ENCODE measurements around the gene OTX2. TPM values are rescaled to one million over a fixed set of nuclear protein-coding genes. Genes with fewer than 3 reads are reported as not detected.

Gene OTX2
- polyA plus RNA-seq, 3 donors = not detected

DNA sequence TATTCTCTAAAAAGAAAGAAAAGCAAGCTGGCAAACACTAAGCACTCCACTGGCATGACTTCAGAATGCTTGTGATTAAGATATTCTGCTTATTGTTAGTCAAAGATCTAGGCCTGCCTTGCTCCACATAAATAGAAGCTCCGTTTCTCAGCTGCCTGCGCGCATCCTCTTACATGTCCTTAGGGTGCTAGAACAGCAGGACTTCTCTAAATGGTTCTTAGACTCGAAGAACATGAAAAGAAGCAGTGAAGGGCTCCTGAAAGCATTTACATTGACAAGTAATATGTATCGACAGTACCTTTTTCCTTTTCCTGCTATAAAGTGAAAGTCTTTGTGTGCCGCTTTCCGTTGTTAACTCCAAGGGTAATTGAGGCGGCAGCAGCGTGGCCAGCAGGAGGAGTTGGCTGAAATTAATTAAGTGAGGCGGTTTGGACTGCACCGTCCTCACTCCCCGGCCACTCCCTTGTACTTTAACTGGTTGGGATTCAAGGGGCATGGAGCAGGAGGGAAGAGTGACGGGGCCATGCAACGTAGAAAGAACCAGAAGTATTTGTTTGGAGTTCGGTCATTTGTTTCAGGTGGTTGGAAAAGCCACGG, 34.2 kb upstream of the OTX2 start:
- Histone ChIP-seq H3K79me2 (ENCODE audit: insufficient read depth, low read length) (no peaks in the 10 kb centered on the region), H3K36me3 (replicated peaks in 1 of 2; ENCODE audit: control insufficient read depth in 1 of 2, insufficient read depth in 2 of 2, low read length in 2 of 2) (no peaks in the 10 kb centered on the region), H3K27me3 (ENCODE audit: control insufficient read depth in 2 of 2, insufficient read depth in 2 of 2, low read length in 2 of 2) (peaks cover 8 to 21% of the 10 kb centered on the region in 2 donors), H3K27ac (ENCODE audit: low read depth in 1 of 2, low read length in 2 of 2) (no peak overlapping the region), H3K4me1 (ENCODE audit: control insufficient read depth in 1 of 2, insufficient read depth in 2 of 2, low read length in 2 of 2) (no peaks in the 10 kb centered on the region), H3K9ac (ENCODE audit: insufficient read depth, low read length, poor library complexity, severe bottlenecking) (no peak overlapping the region), H3K4me3 (replicated peaks in 1 of 3; ENCODE audit: low read depth in 2 of 3, low read length in 3 of 3) (no peak overlapping the region), H3K9me3 (replicated peaks in 1 of 2; ENCODE audit: control insufficient read depth in 1 of 2, insufficient read depth in 1 of 2, low read length in 2 of 2) (no peaks in the 10 kb centered on the region), H3K4me2 (replicated peaks; ENCODE audit: extremely low read depth, low read length, poor library complexity, severe bottlenecking) (no peak overlapping the region), H4K20me1 (ENCODE audit: insufficient read depth, low read length) (no peaks in the 10 kb centered on the region), H2AFZ (ENCODE audit: insufficient read depth, low read depth, low read length, poor library complexity, severe bottlenecking) (no peak overlapping the region)
- Mint-ChIP-seq H3K27me3 (ENCODE audit: low read depth in 3 of 3) (peaks cover 7 to 27% (median 11%) of the 10 kb centered on the region in 3 donors), H3K27ac (no peak overlapping the region), H3K9me3 (peaks cover 0 to 10% (median 2%) of the 10 kb centered on the region in 7 donors), H3K4me3 (peak overlapping the region; percentile 12 to 34), H3K36me3 (no peaks in the 10 kb centered on the region), H3K4me1 (peaks cover 2% of the 10 kb centered on the region)
- TF ChIP-seq, protein P1, sequence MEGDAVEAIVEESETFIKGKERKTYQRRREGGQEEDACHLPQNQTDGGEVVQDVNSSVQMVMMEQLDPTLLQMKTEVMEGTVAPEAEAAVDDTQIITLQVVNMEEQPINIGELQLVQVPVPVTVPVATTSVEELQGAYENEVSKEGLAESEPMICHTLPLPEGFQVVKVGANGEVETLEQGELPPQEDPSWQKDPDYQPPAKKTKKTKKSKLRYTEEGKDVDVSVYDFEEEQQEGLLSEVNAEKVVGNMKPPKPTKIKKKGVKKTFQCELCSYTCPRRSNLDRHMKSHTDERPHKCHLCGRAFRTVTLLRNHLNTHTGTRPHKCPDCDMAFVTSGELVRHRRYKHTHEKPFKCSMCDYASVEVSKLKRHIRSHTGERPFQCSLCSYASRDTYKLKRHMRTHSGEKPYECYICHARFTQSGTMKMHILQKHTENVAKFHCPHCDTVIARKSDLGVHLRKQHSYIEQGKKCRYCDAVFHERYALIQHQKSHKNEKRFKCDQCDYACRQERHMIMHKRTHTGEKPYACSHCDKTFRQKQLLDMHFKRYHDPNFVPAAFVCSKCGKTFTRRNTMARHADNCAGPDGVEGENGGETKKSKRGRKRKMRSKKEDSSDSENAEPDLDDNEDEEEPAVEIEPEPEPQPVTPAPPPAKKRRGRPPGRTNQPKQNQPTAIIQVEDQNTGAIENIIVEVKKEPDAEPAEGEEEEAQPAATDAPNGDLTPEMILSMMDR (IDR thresholded peaks at IDR 0.05) = no peak
- no peak for DNase-seq
- 32% methylated on average over 3 of the region's 16 CpGs for WGBS (ENCODE audit: insufficient coverage)
- intact Hi-C loops (cut with micrococcal nuclease) = no loop called here

DNA sequence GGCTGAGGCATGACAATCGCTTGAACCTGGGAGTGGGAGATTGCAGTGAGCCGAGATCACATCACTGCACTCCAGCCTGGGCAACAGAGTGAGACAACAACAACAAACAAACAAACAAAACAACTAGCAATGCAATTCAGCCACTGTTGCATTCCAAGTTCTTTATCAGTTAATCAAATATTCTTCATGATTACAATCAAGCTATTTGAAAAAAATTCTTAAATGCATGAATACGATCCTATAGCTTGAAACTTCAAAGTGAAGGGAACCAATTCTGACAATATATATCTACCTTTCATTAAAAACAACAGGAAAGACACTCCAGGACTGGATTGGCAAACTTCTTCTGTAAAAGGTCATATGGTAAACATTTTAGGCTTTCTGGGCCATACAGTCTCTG, 31.3 kb upstream of the OTX2 start:
- Histone ChIP-seq H3K4me3 (replicated peaks in 1 of 3; ENCODE audit: low read depth in 2 of 3, low read length in 3 of 3) (no peak overlapping the region), H3K9me3 (replicated peaks in 1 of 2; ENCODE audit: control insufficient read depth in 1 of 2, insufficient read depth in 1 of 2, low read length in 2 of 2) (no peaks in the 10 kb centered on the region), H2AFZ (ENCODE audit: insufficient read depth, low read depth, low read length, poor library complexity, severe bottlenecking) (no peak overlapping the region), H3K27ac (ENCODE audit: low read depth in 1 of 2, low read length in 2 of 2) (no peak overlapping the region), H3K9ac (ENCODE audit: insufficient read depth, low read length, poor library complexity, severe bottlenecking) (no peak overlapping the region), H4K20me1 (ENCODE audit: insufficient read depth, low read length) (no peaks in the 10 kb centered on the region), H3K36me3 (replicated peaks in 1 of 2; ENCODE audit: control insufficient read depth in 1 of 2, insufficient read depth in 2 of 2, low read length in 2 of 2) (no peaks in the 10 kb centered on the region), H3K79me2 (ENCODE audit: insufficient read depth, low read length) (no peaks in the 10 kb centered on the region), H3K4me1 (ENCODE audit: control insufficient read depth in 1 of 2, insufficient read depth in 2 of 2, low read length in 2 of 2) (no peaks in the 10 kb centered on the region), H3K27me3 (ENCODE audit: control insufficient read depth in 2 of 2, insufficient read depth in 2 of 2, low read length in 2 of 2) (peaks cover 8 to 19% of the 10 kb centered on the region in 2 donors), H3K4me2 (replicated peaks; ENCODE audit: extremely low read depth, low read length, poor library complexity, severe bottlenecking) (no peak overlapping the region)
- Mint-ChIP-seq H3K27me3 (ENCODE audit: low read depth in 3 of 3) (peaks cover 6 to 25% (median 7%) of the 10 kb centered on the region in 3 donors), H3K4me1 (peaks cover 2% of the 10 kb centered on the region), H3K36me3 (no peaks in the 10 kb centered on the region), H3K27ac (no peak overlapping the region), H3K9me3 (peaks cover 0 to 10% (median 2%) of the 10 kb centered on the region in 7 donors), H3K4me3 (no peak overlapping the region)
- no peak for DNase-seq
- intact Hi-C loops (cut with micrococcal nuclease) = no loop called here
- TF ChIP-seq, protein P1 (IDR thresholded peaks at IDR 0.05) = no peak
- WGBS (ENCODE audit: insufficient coverage) = 75% methylated on average over 2 of the region's 3 CpGs

Data from CD14-positive monocyte (primary cell).